Endothelial cell of umbilical vein (primary cell): Measurements from ENCODE around the gene VASH2.

Experiments used
- EZH2 ChIP-seq: IDR thresholded peaks from 2 replicates; pipeline ENCODE4 v1.6.1; 2012; ENCODE audit warnings: borderline replicate concordance, low read depth, mild to moderate bottlenecking, moderate library complexity, low read length, inconsistent platforms; ENCODE audit not compliant: severe bottlenecking
- FOS ChIP-seq: IDR thresholded peaks from 2 replicates; pipeline ENCODE4 v1.6.1; 2011; ENCODE audit warnings: mild to moderate bottlenecking, low read length, moderate library complexity, borderline replicate concordance; ENCODE audit not compliant: insufficient read depth
- GATA2 ChIP-seq: IDR thresholded peaks from 2 replicates; pipeline ENCODE4 v1.7.0; 2011; ENCODE audit warnings: low read depth, mild to moderate bottlenecking, moderate library complexity, mixed read lengths, low read length; ENCODE audit not compliant: insufficient read length, insufficient read depth
- MYC ChIP-seq: IDR thresholded peaks from one replicate; pipeline ENCODE4 v1.6.1; 2011; ENCODE audit warnings: mild to moderate bottlenecking, low read depth, low read length
- POLR2A ChIP-seq: IDR thresholded peaks from 2 replicates; pipeline ENCODE4 v1.6.1; 2012; ENCODE audit warnings: low read depth, mild to moderate bottlenecking, control low read depth, low read length
- POLR2AphosphoS5 ChIP-seq: IDR thresholded peaks from 2 replicates; pipeline ENCODE4 v1.6.1; 2012; ENCODE audit warnings: low read depth, mild to moderate bottlenecking, control low read depth, low read length, moderate library complexity; ENCODE audit not compliant: insufficient read depth
- TF ChIP-seq, protein P1 (sequence below), 2 donors: IDR thresholded peaks; 1 replicate in 1 of 2; 2 replicates in 1 of 2; pipeline ENCODE4 v1.5.1; 2011; ENCODE audit warnings: low read length in 2 of 2, mild to moderate bottlenecking in 2 of 2, moderate library complexity in 2 of 2, control low read depth in 1 of 2, inconsistent platforms in 1 of 2, low read depth in 1 of 2; ENCODE audit not compliant: insufficient read depth in 1 of 2; ENCODE audit errors: extremely low read depth in 1 of 2
- TF ChIP-seq, protein P2 (sequence below): IDR thresholded peaks from 2 replicates; pipeline ENCODE4 v1.6.1; 2011; ENCODE audit not compliant: insufficient read depth, insufficient read length

GRCh38 chr1:212951947-212952640, 1.8 kb downstream of the VASH2 start:
- TF ChIP-seq, protein P1, sequence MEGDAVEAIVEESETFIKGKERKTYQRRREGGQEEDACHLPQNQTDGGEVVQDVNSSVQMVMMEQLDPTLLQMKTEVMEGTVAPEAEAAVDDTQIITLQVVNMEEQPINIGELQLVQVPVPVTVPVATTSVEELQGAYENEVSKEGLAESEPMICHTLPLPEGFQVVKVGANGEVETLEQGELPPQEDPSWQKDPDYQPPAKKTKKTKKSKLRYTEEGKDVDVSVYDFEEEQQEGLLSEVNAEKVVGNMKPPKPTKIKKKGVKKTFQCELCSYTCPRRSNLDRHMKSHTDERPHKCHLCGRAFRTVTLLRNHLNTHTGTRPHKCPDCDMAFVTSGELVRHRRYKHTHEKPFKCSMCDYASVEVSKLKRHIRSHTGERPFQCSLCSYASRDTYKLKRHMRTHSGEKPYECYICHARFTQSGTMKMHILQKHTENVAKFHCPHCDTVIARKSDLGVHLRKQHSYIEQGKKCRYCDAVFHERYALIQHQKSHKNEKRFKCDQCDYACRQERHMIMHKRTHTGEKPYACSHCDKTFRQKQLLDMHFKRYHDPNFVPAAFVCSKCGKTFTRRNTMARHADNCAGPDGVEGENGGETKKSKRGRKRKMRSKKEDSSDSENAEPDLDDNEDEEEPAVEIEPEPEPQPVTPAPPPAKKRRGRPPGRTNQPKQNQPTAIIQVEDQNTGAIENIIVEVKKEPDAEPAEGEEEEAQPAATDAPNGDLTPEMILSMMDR (IDR thresholded peaks at IDR 0.05; ENCODE audit: extremely low read depth in 1 of 2, insufficient read depth in 1 of 2, low read depth in 1 of 2, low read length in 2 of 2) = no peak
- TF ChIP-seq POLR2A (no peak), EZH2 (no peak), MYC (no peak), GATA2 (no peak), POLR2AphosphoS5 (no peak), FOS (no peak)
- TF ChIP-seq, protein P2, sequence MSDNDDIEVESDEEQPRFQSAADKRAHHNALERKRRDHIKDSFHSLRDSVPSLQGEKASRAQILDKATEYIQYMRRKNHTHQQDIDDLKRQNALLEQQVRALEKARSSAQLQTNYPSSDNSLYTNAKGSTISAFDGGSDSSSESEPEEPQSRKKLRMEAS = no peak
